ENCODE results near the gene DUSP21.

DNA sequence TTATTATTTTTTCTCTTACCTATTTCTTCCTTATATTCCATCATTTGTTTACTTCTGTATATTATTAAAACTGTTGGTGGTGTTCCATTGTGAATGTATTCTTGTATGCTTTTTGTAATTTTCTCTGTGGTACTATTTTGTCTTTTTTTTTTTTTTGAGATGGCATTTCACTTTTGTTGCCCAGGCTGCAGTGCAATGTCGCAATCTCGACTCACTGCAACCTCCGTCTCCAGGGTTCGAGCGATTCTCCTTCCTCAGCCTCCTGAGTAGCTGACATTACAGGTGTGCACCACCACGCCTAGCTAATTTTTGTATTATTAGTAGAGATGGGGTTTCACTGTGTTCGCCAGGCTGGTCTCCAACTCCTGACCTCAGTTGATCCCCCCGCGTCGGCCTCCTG is 37.7 kb downstream of the DUSP21 start:
- TF ChIP-seq, protein P1, sequence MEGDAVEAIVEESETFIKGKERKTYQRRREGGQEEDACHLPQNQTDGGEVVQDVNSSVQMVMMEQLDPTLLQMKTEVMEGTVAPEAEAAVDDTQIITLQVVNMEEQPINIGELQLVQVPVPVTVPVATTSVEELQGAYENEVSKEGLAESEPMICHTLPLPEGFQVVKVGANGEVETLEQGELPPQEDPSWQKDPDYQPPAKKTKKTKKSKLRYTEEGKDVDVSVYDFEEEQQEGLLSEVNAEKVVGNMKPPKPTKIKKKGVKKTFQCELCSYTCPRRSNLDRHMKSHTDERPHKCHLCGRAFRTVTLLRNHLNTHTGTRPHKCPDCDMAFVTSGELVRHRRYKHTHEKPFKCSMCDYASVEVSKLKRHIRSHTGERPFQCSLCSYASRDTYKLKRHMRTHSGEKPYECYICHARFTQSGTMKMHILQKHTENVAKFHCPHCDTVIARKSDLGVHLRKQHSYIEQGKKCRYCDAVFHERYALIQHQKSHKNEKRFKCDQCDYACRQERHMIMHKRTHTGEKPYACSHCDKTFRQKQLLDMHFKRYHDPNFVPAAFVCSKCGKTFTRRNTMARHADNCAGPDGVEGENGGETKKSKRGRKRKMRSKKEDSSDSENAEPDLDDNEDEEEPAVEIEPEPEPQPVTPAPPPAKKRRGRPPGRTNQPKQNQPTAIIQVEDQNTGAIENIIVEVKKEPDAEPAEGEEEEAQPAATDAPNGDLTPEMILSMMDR (IDR thresholded peaks at IDR 0.05), result no peak
- no peak for TF ChIP-seq POLR2A (IDR thresholded peaks at IDR 0.05)

Measured in heart left ventricle (tissue), 13 donors.